Measurements from ENCODE around the gene CPA1.

CPA1 gene

DNA sequence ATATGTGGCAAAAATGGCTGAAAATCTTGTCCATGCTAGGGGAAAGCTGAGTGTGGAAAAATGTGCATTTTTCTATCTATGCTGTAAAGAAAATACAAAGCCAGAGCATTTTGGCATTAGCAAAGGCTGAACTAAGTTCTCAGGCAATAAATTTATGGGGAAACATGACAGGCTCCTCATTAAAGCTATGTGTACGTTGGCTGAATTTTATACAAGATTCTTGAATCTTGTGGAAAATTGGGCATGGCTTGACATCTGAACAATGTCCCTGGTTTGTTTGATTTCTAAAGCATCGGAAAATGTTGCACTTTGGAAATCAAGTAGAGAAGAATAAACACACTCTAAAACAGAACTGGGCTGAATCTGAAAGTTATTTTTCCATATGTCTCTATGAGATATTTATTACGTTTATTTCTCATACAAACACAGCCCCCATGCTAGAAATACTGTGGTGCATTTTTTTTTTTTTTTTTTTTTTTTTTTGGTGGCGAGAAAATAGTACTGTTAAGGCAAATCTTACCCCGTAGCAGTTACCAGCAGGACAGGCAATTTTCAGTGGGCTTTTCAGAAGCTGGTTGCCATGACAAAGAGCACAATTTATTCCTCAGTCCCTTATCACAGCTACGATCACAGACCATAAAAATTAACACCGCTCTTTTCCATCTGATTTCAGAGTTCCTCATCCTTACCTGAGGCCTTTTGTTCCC, 16.9 kb downstream of the CPA1 start:
- no peak for DNase-seq

DNA sequence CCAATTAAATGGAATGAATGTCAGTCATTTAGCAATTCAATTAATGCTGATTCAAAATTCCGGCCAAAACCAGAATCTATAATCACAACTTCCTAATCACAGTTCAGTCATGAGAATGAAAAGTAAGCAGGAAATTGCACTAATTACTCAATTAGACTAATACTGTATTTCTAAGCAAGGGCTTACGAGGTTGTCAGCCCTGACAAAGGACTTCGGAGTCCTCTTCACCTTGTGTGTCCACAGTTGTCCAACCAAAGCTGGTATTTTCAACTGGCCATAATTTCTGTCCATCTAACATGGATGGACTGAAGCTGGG, 17.4 kb downstream of the CPA1 start:
- peak; percentile 56 for DNase-seq

DNA sequence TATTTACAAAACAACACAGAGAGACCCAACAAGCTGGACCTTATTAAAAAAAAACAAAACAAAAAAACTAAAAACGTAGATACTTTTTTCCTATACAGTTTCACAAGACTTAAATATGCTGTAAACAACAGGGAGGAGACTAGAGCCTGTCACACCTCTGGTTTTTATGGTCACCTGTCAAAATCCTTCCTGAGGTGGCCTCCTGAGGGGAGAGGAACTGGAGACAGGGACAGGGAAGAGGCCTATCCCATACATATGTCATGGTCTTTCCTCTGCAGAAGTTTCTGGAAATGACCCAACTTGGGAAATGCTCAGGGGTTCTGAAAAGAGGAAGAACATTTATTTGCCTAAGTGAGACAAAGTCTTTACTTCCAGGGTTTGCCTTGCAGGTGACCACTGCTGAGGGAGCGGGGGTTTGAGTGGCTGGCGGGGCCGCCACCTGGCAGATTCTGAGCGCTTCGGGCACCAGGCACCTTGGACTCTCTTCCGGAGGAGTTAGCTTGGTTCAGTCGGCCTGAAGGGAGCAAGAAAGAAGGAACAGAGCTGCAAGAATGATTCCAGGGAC, 18.3 kb downstream of the CPA1 start:
- DNase-seq = no peak

GRCh38 chr7:130400120-130400572, 19.9 kb downstream of the CPA1 start:
- DNase-seq = no peak

DNA sequence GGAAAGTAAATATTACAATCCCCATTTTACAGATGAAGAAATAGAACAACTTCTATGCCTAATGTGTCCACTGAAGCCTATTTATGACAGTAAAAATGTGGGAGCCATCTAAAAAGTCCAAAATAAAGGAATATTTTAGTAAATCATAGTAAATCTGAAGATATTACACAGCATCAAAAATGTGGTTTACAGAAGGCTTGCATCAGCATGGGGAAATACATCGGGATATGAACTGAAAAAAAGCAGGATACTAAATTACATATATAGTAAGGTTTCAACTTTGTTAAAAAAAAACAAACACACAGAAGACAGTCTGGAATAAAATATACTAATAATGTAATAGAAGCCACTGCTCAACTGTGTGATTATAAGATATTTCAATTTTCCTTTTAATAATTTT, 20.8 kb downstream of the CPA1 start:
- DNase-seq = no peak

DNA sequence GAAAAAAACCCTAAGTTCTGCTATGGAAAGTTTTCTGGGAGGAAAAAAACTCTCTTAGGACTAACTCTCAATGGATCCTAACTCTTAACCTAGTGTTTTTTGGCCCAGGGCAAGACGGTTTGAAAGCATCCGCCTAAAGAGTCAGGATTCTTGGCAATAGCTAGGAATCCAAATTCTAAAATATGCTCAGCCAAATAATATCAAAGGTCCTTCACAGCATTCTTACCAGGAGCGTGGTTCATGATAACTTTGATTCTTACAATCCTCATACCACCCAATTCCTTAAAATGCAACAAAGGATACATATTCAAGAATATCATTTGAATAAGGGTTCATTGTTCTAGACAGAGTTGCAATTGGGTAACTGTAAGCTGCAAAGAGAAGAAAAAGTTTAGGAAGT, 21.3 kb downstream of the CPA1 start:
- DNase-seq = no peak

- no peak for DNase-seq
These were observed 24.7 kb downstream of the CPA1 start for GRCh38 chr7:130405003-130405402.

DNA sequence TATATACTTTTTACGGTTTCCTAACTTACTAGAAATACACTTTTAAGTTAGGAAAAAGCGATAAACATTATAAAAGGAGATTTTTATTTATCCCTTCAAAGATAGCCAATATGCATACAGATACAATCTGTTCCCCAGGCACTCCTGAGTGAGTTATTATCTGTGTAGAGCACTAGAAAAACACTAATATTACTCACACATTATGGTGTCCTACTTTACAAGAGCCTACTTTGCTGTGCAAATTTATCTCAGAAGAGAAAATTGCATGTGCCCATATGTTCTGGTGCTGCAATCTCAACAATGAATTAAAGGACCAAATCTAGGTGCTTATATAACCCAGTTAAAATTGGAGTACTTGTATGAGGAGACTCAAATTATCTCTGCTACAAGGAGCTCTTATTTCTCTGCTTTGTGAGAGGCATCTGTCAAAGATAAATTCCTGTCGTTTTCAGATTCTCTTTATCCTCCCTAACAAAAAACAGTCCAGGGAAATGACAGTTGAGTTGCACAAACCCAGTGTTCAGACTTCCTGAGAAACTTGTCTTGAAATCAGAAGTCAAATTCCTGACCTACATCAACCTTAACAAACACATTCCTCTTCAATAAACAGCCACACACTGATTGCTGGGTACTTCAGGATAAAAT, 28.9 kb downstream of the CPA1 start:
- DNase-seq = no peak

DNA sequence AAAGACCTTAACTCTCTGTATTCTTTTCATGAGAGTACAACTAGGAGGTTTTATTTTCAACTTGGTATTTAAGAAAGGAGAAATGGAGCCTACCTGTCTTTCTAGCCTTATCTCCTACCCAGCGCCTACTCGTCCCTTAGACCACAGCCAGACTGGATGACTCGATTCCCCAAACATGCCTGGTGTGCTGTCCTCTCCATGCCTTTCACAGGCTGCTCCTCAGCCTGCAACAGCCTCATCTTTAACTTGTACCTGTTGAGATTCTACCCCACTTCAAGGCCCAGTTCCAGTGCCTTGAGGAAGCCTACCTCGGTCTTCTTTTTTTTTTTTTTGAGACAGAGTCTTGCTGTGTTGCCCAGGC, 29.4 kb downstream of the CPA1 start:
- DNase-seq = no peak

DNA sequence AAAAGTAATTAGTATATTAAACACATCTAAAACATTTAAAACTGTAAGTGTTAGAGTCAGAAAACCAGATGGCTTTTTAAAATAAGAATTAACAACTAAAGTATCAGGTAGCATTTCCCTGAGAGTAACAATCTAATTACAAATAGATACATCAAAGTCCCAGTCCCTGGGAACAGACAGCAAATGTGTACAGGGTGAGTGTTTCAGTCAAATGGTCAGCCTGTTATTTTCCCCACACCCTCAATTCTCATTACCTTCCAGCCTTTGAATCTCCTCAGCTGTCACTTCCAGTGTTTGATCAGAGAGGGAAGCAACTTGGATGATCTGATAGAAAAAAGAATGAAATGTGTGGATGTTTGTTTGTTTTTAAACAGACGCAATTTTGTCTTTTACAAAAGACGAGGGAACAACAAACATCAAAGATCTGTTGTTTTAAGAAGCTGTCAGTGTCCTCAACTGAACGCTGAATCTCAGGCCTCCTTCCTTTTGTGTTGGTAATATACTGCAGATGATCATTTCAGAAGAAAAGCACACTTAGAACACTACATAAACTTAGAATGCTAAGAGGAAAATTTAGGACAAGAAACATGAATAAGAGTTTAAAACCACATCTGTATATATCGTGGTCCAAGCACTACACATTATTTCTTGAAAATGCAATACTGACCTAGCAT, 30.7 kb downstream of the CPA1 start:
- no peak for DNase-seq

- DNase-seq = no peak
These were observed 32.9 kb downstream of the CPA1 start for GRCh38 chr7:130413201-130413600.

GRCh38 chr7:130415006-130415405, 34.7 kb downstream of the CPA1 start:
- DNase-seq = no peak

GRCh38 chr7:130417213-130417612, 36.9 kb downstream of the CPA1 start:
- DNase-seq = no peak

- no peak for DNase-seq
These were observed 38.0 kb downstream of the CPA1 start for GRCh38 chr7:130418306-130418705.

GRCh38 chr7:130419658-130420057, 39.4 kb downstream of the CPA1 start:
- DNase-seq = no peak

- no peak for DNase-seq
These were observed 40.8 kb downstream of the CPA1 start for GRCh38 chr7:130420943-130421578.

DNA sequence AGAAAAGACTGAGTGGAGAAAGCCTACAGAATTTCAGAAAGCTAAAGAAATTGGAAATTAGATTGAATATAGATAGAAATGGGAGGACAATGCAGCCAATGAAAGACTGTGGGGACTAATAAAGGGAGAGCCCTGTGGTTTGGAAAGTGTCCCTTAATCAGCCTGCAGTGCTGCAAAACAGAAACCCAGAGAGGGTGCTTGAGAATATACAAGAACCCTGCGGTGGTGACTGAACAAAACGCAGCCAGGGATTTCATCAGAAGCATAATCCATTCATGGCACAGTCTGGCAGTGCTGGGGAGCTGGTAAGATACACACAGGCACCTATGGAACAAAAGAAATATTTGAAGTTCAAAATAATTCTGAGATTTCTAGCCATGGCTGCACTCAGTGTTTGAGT, 41.4 kb downstream of the CPA1 start:
- peak; percentile 73 for DNase-seq

- DNase-seq = no peak
These were observed 43.3 kb downstream of the CPA1 start for GRCh38 chr7:130423501-130424037.

DNA sequence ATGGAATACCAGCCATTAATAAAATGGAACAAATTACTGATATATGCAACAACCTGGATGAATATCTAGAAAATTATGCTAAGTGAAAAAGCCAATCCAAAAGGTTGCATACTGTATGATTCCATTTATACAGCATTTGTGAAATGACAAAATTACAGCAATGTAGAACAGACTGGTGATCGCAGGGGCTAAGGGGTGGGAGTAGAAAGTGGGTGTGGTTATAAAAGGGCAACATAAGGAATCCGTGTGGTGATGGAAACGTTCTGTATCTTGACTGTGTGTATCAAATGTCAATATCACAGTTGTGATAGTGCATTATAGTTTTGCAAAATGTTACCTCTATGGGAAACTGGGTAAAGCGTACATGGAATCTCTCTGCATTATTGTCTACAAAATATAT, 45.5 kb downstream of the CPA1 start:
- no peak for DNase-seq

DNA sequence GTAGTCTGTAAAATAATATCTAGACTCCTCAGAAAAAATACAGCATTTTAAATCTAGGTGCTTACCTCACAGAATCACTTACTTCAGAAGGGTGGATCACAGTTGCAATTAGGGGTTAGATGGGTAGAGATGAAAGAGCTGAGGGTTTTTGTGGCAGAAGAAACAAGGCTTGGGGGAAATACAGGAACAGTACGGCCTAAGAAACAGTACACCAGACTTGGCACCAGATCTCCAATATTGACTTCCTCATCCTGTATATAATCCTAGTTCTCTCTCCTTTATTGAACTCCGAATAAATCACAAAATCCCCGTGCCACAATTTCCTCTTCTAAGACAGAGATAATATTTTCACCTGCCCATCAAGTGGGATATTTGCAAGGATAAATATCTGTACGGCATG, 46.3 kb downstream of the CPA1 start:
- peak; percentile 41 for DNase-seq

- DNase-seq = no peak
These were observed 48.7 kb downstream of the CPA1 start for GRCh38 chr7:130429019-130429418.

GRCh38 chr7:130430115-130430514, 49.8 kb downstream of the CPA1 start:
- DNase-seq = no peak
